ENCODE data around the gene CDKAL1.
"Not testable (repeated sequence)": the region's sequence is repeated elsewhere in the genome, so short reads cannot be mapped to it uniquely, and the experiment has no call there.

Gene CDKAL1

GRCh38 chr6:20705741-20706140 lies 171.5 kb downstream of the CDKAL1 start:
- no peak overlapping the region for H3K4me3 ChIP-seq (ENCODE audit: low read depth, low read length)

GRCh38 chr6:20706238-20706938 lies 172.1 kb downstream of the CDKAL1 start:
- no peak overlapping the region for H3K4me3 ChIP-seq (ENCODE audit: low read depth, low read length)

GRCh38 chr6:20706939-20707485 lies 172.8 kb downstream of the CDKAL1 start:
- H3K4me3 ChIP-seq (ENCODE audit: low read depth, low read length), result no peak overlapping the region

- no peak overlapping the region for H3K4me3 ChIP-seq (ENCODE audit: low read depth, low read length)
Observed at GRCh38 chr6:20707870-20708269, 173.6 kb downstream of the CDKAL1 start.

GRCh38 chr6:20708367-20709124 lies 174.3 kb downstream of the CDKAL1 start:
- no peak overlapping the region for H3K4me3 ChIP-seq (ENCODE audit: low read depth, low read length)

GRCh38 chr6:20709451-20709850 lies 175.2 kb downstream of the CDKAL1 start:
- no peak overlapping the region for H3K4me3 ChIP-seq (ENCODE audit: low read depth, low read length)

GRCh38 chr6:20710341-20710740 lies 176.1 kb downstream of the CDKAL1 start:
- no peak overlapping the region for H3K4me3 ChIP-seq (ENCODE audit: low read depth, low read length)

- H3K4me3 ChIP-seq (ENCODE audit: low read depth, low read length), result no peak overlapping the region
Observed at GRCh38 chr6:20711518-20711917, 177.3 kb downstream of the CDKAL1 start.

GRCh38 chr6:20712011-20712410 lies 177.8 kb downstream of the CDKAL1 start:
- H3K4me3 ChIP-seq (ENCODE audit: low read depth, low read length), result no peak overlapping the region

GRCh38 chr6:20715135-20715806 lies 181.0 kb downstream of the CDKAL1 start:
- H3K4me3 ChIP-seq (ENCODE audit: low read depth, low read length), result no peak overlapping the region

- H3K4me3 ChIP-seq (ENCODE audit: low read depth, low read length), result no peak overlapping the region
Observed at GRCh38 chr6:20716865-20717264, 182.6 kb downstream of the CDKAL1 start.

- H3K4me3 ChIP-seq (ENCODE audit: low read depth, low read length), result no peak overlapping the region
Observed at GRCh38 chr6:20717743-20718142, 183.5 kb downstream of the CDKAL1 start.

GRCh38 chr6:20718705-20719653 lies 184.7 kb downstream of the CDKAL1 start:
- H3K4me3 ChIP-seq (ENCODE audit: low read depth, low read length), result no peak overlapping the region

- H3K4me3 ChIP-seq (ENCODE audit: low read depth, low read length), result no peak overlapping the region
Observed at GRCh38 chr6:20719980-20720379, 185.7 kb downstream of the CDKAL1 start.

- not testable (repeated sequence) for H3K4me3 ChIP-seq (ENCODE audit: low read depth, low read length)
Observed at GRCh38 chr6:20721121-20721520, 186.9 kb downstream of the CDKAL1 start.

GRCh38 chr6:20722455-20722854 lies 188.2 kb downstream of the CDKAL1 start:
- H3K4me3 ChIP-seq (ENCODE audit: low read depth, low read length), result no peak overlapping the region

- no peak overlapping the region for H3K4me3 ChIP-seq (ENCODE audit: low read depth, low read length)
Observed at GRCh38 chr6:20723236-20723635, 189.0 kb downstream of the CDKAL1 start.

GRCh38 chr6:20724443-20725190 lies 190.4 kb downstream of the CDKAL1 start:
- H3K4me3 ChIP-seq (ENCODE audit: low read depth, low read length), result no peak overlapping the region

- H3K4me3 ChIP-seq (ENCODE audit: low read depth, low read length), result not testable (repeated sequence)
Observed at GRCh38 chr6:20725235-20725634, 191.0 kb downstream of the CDKAL1 start.

- no peak overlapping the region for H3K4me3 ChIP-seq (ENCODE audit: low read depth, low read length)
Observed at GRCh38 chr6:20729086-20729485, 194.8 kb downstream of the CDKAL1 start.
